IMR-90 (cell line): ENCODE data around the gene HDAC10. TPM values are rescaled to one million over a fixed set of nuclear protein-coding genes. Genes with fewer than 3 reads are reported as not detected.

Experiments used
- ATAC-seq: fragments of 200-7000 bp; cut with Tn5 transposase; 2 replicates; pipeline ENCODE4 v1.9.1; 2020; ENCODE audit warnings: low read depth, mild to moderate bottlenecking, moderate library complexity
- BruUV-seq: library from RNA; stranded (reverse); fragments of 400-500 nt; replicated peaks from 2 replicates; lab custom pipeline; 2021; lab: Mats Ljungman, UMichigan
- CTCF ChIA-PET: fragments of 300-600 bp; formaldehyde crosslinking; extraction: SDS; loops from one replicate; lab custom pipeline; 2021; ENCODE audit warnings: antibody characterized with exemption; lab: Yijun Ruan, JAX
- POLR2A ChIA-PET: fragments of 300-600 bp; sonication (Branson Sonifier 250); formaldehyde crosslinking; loops from one replicate; lab custom pipeline; 2022; ENCODE audit warnings: antibody characterized with exemption; ENCODE audit not compliant: unreplicated experiment; lab: Charles Lee
- DNase-seq: peaks from one replicate; pipeline ENCODE4 v3.0.0; 2013
- H2AFZ ChIP-seq: replicated peaks from 2 replicates; pipeline ENCODE3; 2013; ENCODE audit warnings: low read length, mild to moderate bottlenecking; ENCODE audit not compliant: poor library complexity
- H2AK5ac ChIP-seq: 2 replicates; pipeline ENCODE4 v1.6.1; 2013; ENCODE audit warnings: low read depth, low read length, inconsistent platforms
- H2AK9ac ChIP-seq: replicated peaks from 2 replicates; pipeline ENCODE3; 2013; ENCODE audit warnings: mild to moderate bottlenecking, low read depth, low read length, moderate library complexity; ENCODE audit not compliant: poor library complexity
- H2BK120ac ChIP-seq: 2 replicates; pipeline ENCODE4 v1.6.1; 2013; ENCODE audit warnings: low read depth, low read length, inconsistent platforms
- H2BK15ac ChIP-seq: 3 replicates; pipeline ENCODE4 v1.6.1; 2013; ENCODE audit warnings: low read depth, low read length, inconsistent platforms
- H2BK20ac ChIP-seq: 2 replicates; pipeline ENCODE4 v1.6.1; 2013; ENCODE audit warnings: low read depth, mild to moderate bottlenecking, inconsistent platforms, low read length, moderate library complexity
- H2BK5ac ChIP-seq: 2 replicates; pipeline ENCODE4 v1.6.1; 2013; ENCODE audit warnings: mild to moderate bottlenecking, low read depth, low read length, inconsistent platforms; ENCODE audit not compliant: poor library complexity, severe bottlenecking
- H3K14ac ChIP-seq: replicated peaks from 2 replicates; pipeline ENCODE4 v1.6.1; 2013; ENCODE audit warnings: low read depth, low read length, inconsistent platforms
- H3K18ac ChIP-seq: 2 replicates; pipeline ENCODE4 v1.6.1; 2013; ENCODE audit warnings: low read depth, low read length, control low read depth
- H3K23ac ChIP-seq: 2 replicates; pipeline ENCODE4 v1.6.1; 2013; ENCODE audit warnings: low read depth, low read length, inconsistent platforms
- H3K27ac ChIP-seq: 2 replicates; pipeline ENCODE4 v1.5.1; 2013; ENCODE audit warnings: mild to moderate bottlenecking, control low read depth, low read length; ENCODE audit not compliant: insufficient read depth
- H3K27me3 ChIP-seq: 2 replicates; pipeline ENCODE4 v1.6.1; 2013; ENCODE audit warnings: low read length; ENCODE audit not compliant: control insufficient read depth, insufficient read depth
- H3K36me3 ChIP-seq: 2 replicates; pipeline ENCODE4 v1.6.1; 2013; ENCODE audit warnings: low read length, mixed read lengths; ENCODE audit not compliant: control insufficient read depth, insufficient read depth
- H3K4ac ChIP-seq: 2 replicates; pipeline ENCODE4 v1.6.1; 2013; ENCODE audit warnings: low read depth, low read length, inconsistent platforms
- H3K4me1 ChIP-seq: 2 replicates; pipeline ENCODE4 v1.6.1; 2013; ENCODE audit warnings: low read length, mixed read lengths; ENCODE audit not compliant: control insufficient read depth, insufficient read depth
- H3K4me2 ChIP-seq: 2 replicates; pipeline ENCODE4 v1.6.1; 2013; ENCODE audit warnings: low read depth, mild to moderate bottlenecking, control low read depth, low read length, moderate library complexity
- H3K4me3 ChIP-seq: 2 replicates; pipeline ENCODE4 v1.5.1; 2013; ENCODE audit warnings: low read depth, mild to moderate bottlenecking, control low read depth, low read length, moderate library complexity; ENCODE audit not compliant: insufficient read depth
- H3K56ac ChIP-seq: 2 replicates; pipeline ENCODE4 v1.6.1; 2013; ENCODE audit warnings: low read length, inconsistent platforms; ENCODE audit not compliant: insufficient read depth; ENCODE audit errors: extremely low read depth
- H3K79me1 ChIP-seq, 2 experiments: 2 replicates each; pipeline ENCODE4 v1.6.1; 2013; ENCODE audit warnings: low read length in 2 of 2, inconsistent platforms in 1 of 2, low read depth in 1 of 2
- H3K9ac ChIP-seq: 2 replicates; pipeline ENCODE4 v1.6.1; 2013; ENCODE audit warnings: low read depth, low read length, control low read depth
- H3K9me1 ChIP-seq: 2 replicates; pipeline ENCODE4 v1.6.1; 2013; ENCODE audit warnings: low read length, inconsistent platforms; ENCODE audit not compliant: insufficient read depth
- H3K9me3 ChIP-seq: 2 replicates; pipeline ENCODE4 v1.6.1; 2013; ENCODE audit warnings: low read length; ENCODE audit not compliant: control insufficient read depth, insufficient read depth
- H4K20me1 ChIP-seq: 2 replicates; pipeline ENCODE4 v1.6.1; 2013; ENCODE audit warnings: low read length, inconsistent platforms; ENCODE audit not compliant: insufficient read depth
- H4K5ac ChIP-seq: 2 replicates; pipeline ENCODE4 v1.6.1; 2013; ENCODE audit warnings: mild to moderate bottlenecking, low read depth, low read length, control low read depth
- H4K8ac ChIP-seq, 2 experiments: 2 replicates each; pipeline ENCODE4 v1.6.1; 2013; ENCODE audit warnings: low read depth in 2 of 2, low read length in 2 of 2, control low read depth in 1 of 2, inconsistent platforms in 1 of 2
- H4K91ac ChIP-seq: 2 replicates; pipeline ENCODE4 v1.6.1; 2013; ENCODE audit warnings: low read depth, low read length, inconsistent platforms; ENCODE audit not compliant: insufficient read depth
- CEBPB ChIP-seq: IDR thresholded peaks from 2 replicates; pipeline ENCODE4 v1.6.1; 2012; ENCODE audit warnings: low read depth, low read length, improper control_type of control experiment
- CHD1 ChIP-seq: IDR thresholded peaks from 2 replicates; pipeline ENCODE4 v1.6.1; 2012; ENCODE audit warnings: low read depth, low read length, improper control_type of control experiment
- CTCF ChIP-seq: conservative IDR thresholded peaks from 2 replicates; pipeline ENCODE4 v1.5.1; 2012; ENCODE audit warnings: mild to moderate bottlenecking, low read depth, low read length, improper control_type of control experiment
- MAFK ChIP-seq: IDR thresholded peaks from 2 replicates; pipeline ENCODE4 v1.6.1; 2012; ENCODE audit warnings: low read depth, low read length, improper control_type of control experiment
- POLR2A ChIP-seq: IDR thresholded peaks from 2 replicates; pipeline ENCODE4 v1.6.1; 2012; ENCODE audit warnings: mild to moderate bottlenecking, low read depth, low read length
- RCOR1 ChIP-seq: IDR thresholded peaks from 2 replicates; pipeline ENCODE4 v1.6.1; 2012; ENCODE audit warnings: mild to moderate bottlenecking, low read length, improper control_type of control experiment; ENCODE audit not compliant: insufficient replicate concordance
- SMC3 ChIP-seq: fragments of 150-350 bp; IDR thresholded peaks from 2 replicates; pipeline ENCODE4 v1.6.1; 2016; ENCODE audit warnings: low read depth, mild to moderate bottlenecking, antibody characterized with exemption, low read length, moderate library complexity
- USF2 ChIP-seq: fragments of 150-350 bp; IDR thresholded peaks from 2 replicates; pipeline ENCODE4 v1.6.1; 2017; ENCODE audit warnings: mild to moderate bottlenecking, antibody characterized with exemption, low read length, low read depth
- WGBS, 2 experiments: methylation state at CpG; one replicate each; pipeline versions ENCODE4 v1.1.5 to v1.1.7; 2013; ENCODE audit warnings: missing lambda C conversion rate in 2 of 2; ENCODE audit not compliant: insufficient read length in 1 of 2; ENCODE audit errors: extremely low coverage in 2 of 2; 5-methylcytosine and 5-hydroxymethylcytosine counted together
- dilution Hi-C: fragments of 300-500 bp; cut with HindIII; formaldehyde crosslinking; loops from one replicate; pipeline ENCODE4 v1.14.3; 2018; ENCODE audit warnings: low sequenced_read_pairs; ENCODE audit not compliant: unreplicated experiment
- in situ Hi-C: fragments of 300-500 bp; cut with MboI; formaldehyde crosslinking; loops from 3 replicates; pipeline ENCODE4 v1.14.3; 2019; ENCODE audit warnings: low sequenced_read_pairs, inconsistent platforms, mixed read lengths
- intact Hi-C: fragments of 100-400 bp; cut with micrococcal nuclease; formaldehyde crosslinking; loops from 2 replicates; pipeline ENCODE4 v1.10.0; 2022
- polyA plus RNA-seq, 3 experiments: library from polyadenylated mRNA; depleted of rRNA; stranded (reverse); fragments of >200 nt; gene quantifications; 2 replicates each; pipeline ENCODE4 v1.2.3, GENCODE V29; 2012; ENCODE audit warnings: low replicate concordance in 1 of 3
- total RNA-seq: library from RNA; depleted of rRNA; stranded (reverse); fragments of >200 nt; gene quantifications from 2 replicates; pipeline ENCODE4 v1.2.3, GENCODE V29; 2012

Gene HDAC10
- total and polyA plus RNA-seq, 2 of the 4 experiments (the other 2 are of a cell fraction): 3.9 to 35.7 TPM

- Histone ChIP-seq H3K14ac (no peak overlapping the region), H3K36me3 (peaks cover 84% of the 10 kb centered on the region), H3K27me3 (no peaks in the 10 kb centered on the region), H2AK9ac (no peak overlapping the region), H2BK5ac (no peak overlapping the region), H4K91ac (no peak overlapping the region), H3K23ac (no peak overlapping the region), H2BK20ac (no peak overlapping the region), H2AK5ac (no peak overlapping the region), H3K4me3 (no peak overlapping the region), H3K18ac (no peak overlapping the region), H2AFZ (no peak overlapping the region), H4K20me1 (peaks cover 48% of the 10 kb centered on the region), H3K9me1 (no peaks in the 10 kb centered on the region), H4K8ac (no peak overlapping the region), H3K56ac (no peak overlapping the region), H2BK120ac (no peak overlapping the region), H3K9me3 (no peaks in the 10 kb centered on the region), H3K4ac (no peak overlapping the region), H3K4me1 (peaks cover 7% of the 10 kb centered on the region), H3K4me2 (no peak overlapping the region), H3K27ac (no peak overlapping the region), H3K9ac (no peak overlapping the region), H4K5ac (no peak overlapping the region), H2BK15ac (no peak overlapping the region), H3K79me1 (peaks cover 3 to 43% of the 10 kb centered on the region in 2 experiments; a peak in 2 of 4 replicates)
- CTCF ChIA-PET: no interaction called here
- 97% methylated on average over 17 of the region's 25 CpGs; no CpG with 5 or more reads in 1 of the 2 experiments for WGBS, 2 experiments
- TF ChIP-seq MAFK (no peak), CEBPB (no peak), CHD1 (no peak), USF2 (no peak), CTCF (no peak), POLR2A (no peak), RCOR1 (no peak), SMC3 (no peak)
- in situ Hi-C loops: loop anchor here (10.0 kb wide), 1 partner anchor 47 kb away; the partner anchor contains the start of gene DENND6B
- dilution Hi-C loops: no loop called here
- DNase-seq (no peak), ATAC-seq (no peak)
- no TSS peak for BruUV-seq
- POLR2A ChIA-PET: no interaction called here
- intact Hi-C loops: no loop called here
Observed at GRCh38 chr22:50277761-50278160, 26.7 kb upstream of the HDAC10 start.
